NCI-H446 (cell line): ENCODE results near the gene PRDM8.
A peak's percentile ranks its signal among the peaks of the same experiment; 100 is the strongest.
"Not testable (repeated sequence)": the region's sequence is repeated elsewhere in the genome, so short reads cannot be mapped to it uniquely, and the experiment has no call there.

ENCODE experiments used
- DNase-seq, 2 experiments: peaks; one replicate each; lab custom pipeline; 2025; lab: John Stamatoyannopoulos, UW

Gene PRDM8

GRCh38 chr4:80196922-80197573 is at the start of gene PRDM8:
TSS of gene PRDM8 (plus strand) at chr4:80197503. CDS start at chr4:80200081, 2,578 bp downstream.
- peak; percentile 55 to 84 for DNase-seq

- DNase-seq: peak in 1 of 2 experiments; percentile 18
Measured at GRCh38 chr4:80150387-80151180, 46.7 kb upstream of the PRDM8 start.

- no peak for DNase-seq
Measured at GRCh38 chr4:80151981-80152380, 45.3 kb upstream of the PRDM8 start.

GRCh38 chr4:80153874-80154544 is 43.3 kb upstream of the PRDM8 start:
- peak in 1 of 2 experiments; percentile 17 for DNase-seq

- DNase-seq: no peak
Measured at GRCh38 chr4:80154545-80154933, 42.8 kb upstream of the PRDM8 start.

- peak; percentile 27 to 54 for DNase-seq
Measured at GRCh38 chr4:80155316-80155982, 41.9 kb upstream of the PRDM8 start.

GRCh38 chr4:80156410-80156809 is 40.9 kb upstream of the PRDM8 start:
- DNase-seq: no peak

GRCh38 chr4:80161413-80162058 is 35.8 kb upstream of the PRDM8 start:
- no peak for DNase-seq

GRCh38 chr4:80162418-80162817 is 34.9 kb upstream of the PRDM8 start:
- no peak for DNase-seq

GRCh38 chr4:80165855-80166254 is 31.4 kb upstream of the PRDM8 start:
- no peak for DNase-seq

- no peak for DNase-seq
Measured at GRCh38 chr4:80171251-80171650, 26.1 kb upstream of the PRDM8 start.

GRCh38 chr4:80171656-80172055 is 25.6 kb upstream of the PRDM8 start:
- DNase-seq: no peak

- no peak for DNase-seq
Measured at GRCh38 chr4:80172203-80172602, 25.1 kb upstream of the PRDM8 start.

- DNase-seq: no peak
Measured at GRCh38 chr4:80173401-80173800, 23.9 kb upstream of the PRDM8 start.

GRCh38 chr4:80173841-80174240 is 23.5 kb upstream of the PRDM8 start:
- DNase-seq: peak in 1 of 2 experiments; percentile 7

GRCh38 chr4:80177793-80178192 is 19.5 kb upstream of the PRDM8 start:
- DNase-seq: not testable (repeated sequence)

GRCh38 chr4:80178964-80179363 is 18.3 kb upstream of the PRDM8 start:
- no peak for DNase-seq

- DNase-seq: no peak
Measured at GRCh38 chr4:80179637-80180161, 17.6 kb upstream of the PRDM8 start.

- DNase-seq: no peak
Measured at GRCh38 chr4:80180743-80181142, 16.6 kb upstream of the PRDM8 start.

GRCh38 chr4:80182237-80182866 is 15.0 kb upstream of the PRDM8 start:
- DNase-seq: peak; percentile 35 to 87
